Measurements from ENCODE around the gene PTPRM.
"Not testable (repeated sequence)": the region's sequence is repeated elsewhere in the genome, so short reads cannot be mapped to it uniquely, and the experiment has no call there.

PTPRM gene

GRCh38 chr18:8051453-8051852, 484.3 kb downstream of the PTPRM start:
- DNase-seq (ENCODE audit: low read depth, low spot score): no peak
- H3K4me1 ChIP-seq (ENCODE audit: insufficient read depth, insufficient read length): no peaks in the 10 kb centered on the region
- no peak overlapping the region for H3K9ac ChIP-seq (ENCODE audit: insufficient read length, low read depth)
- no peaks in the 10 kb centered on the region for H3K27me3 ChIP-seq (ENCODE audit: insufficient read depth, insufficient read length)
- no peaks in the 10 kb centered on the region for H3K9me3 ChIP-seq (ENCODE audit: insufficient read depth, low read length)
- no peak overlapping the region for H3K4me3 ChIP-seq (ENCODE audit: insufficient read length, low read depth)
- TF ChIP-seq SUZ12 (IDR thresholded peaks at IDR 0.05; ENCODE audit: extremely low read depth, insufficient read depth, insufficient read length) (no peak), ZNF274 (IDR thresholded peaks at IDR 0.05; ENCODE audit: low read depth, low read length) (no peak), YY1 (IDR thresholded peaks at IDR 0.05; ENCODE audit: insufficient read depth, insufficient read length) (no peak)
- no peaks in the 10 kb centered on the region for H3K36me3 ChIP-seq (ENCODE audit: insufficient read depth, insufficient read length, low read length)

GRCh38 chr18:8052237-8052701, 485.2 kb downstream of the PTPRM start:
- DNase-seq (ENCODE audit: low read depth, low spot score): no peak
- H3K27me3 ChIP-seq (ENCODE audit: insufficient read depth, insufficient read length): no peaks in the 10 kb centered on the region
- no peak overlapping the region for H3K9ac ChIP-seq (ENCODE audit: insufficient read length, low read depth)
- H3K9me3 ChIP-seq (ENCODE audit: insufficient read depth, low read length): no peaks in the 10 kb centered on the region
- no peaks in the 10 kb centered on the region for H3K36me3 ChIP-seq (ENCODE audit: insufficient read depth, insufficient read length, low read length)
- TF ChIP-seq ZNF274 (IDR thresholded peaks at IDR 0.05; ENCODE audit: low read depth, low read length) (no peak), YY1 (IDR thresholded peaks at IDR 0.05; ENCODE audit: insufficient read depth, insufficient read length) (no peak), SUZ12 (IDR thresholded peaks at IDR 0.05; ENCODE audit: extremely low read depth, insufficient read depth, insufficient read length) (no peak)
- H3K4me1 ChIP-seq (ENCODE audit: insufficient read depth, insufficient read length): no peaks in the 10 kb centered on the region
- H3K4me3 ChIP-seq (ENCODE audit: insufficient read length, low read depth): no peak overlapping the region

GRCh38 chr18:8056723-8057122, 489.6 kb downstream of the PTPRM start:
- Histone ChIP-seq H3K9ac (ENCODE audit: insufficient read length, low read depth) (no peak overlapping the region), H3K9me3 (ENCODE audit: insufficient read depth, low read length) (no peaks in the 10 kb centered on the region), H3K4me1 (ENCODE audit: insufficient read depth, insufficient read length) (no peaks in the 10 kb centered on the region), H3K4me3 (ENCODE audit: insufficient read length, low read depth) (no peak overlapping the region), H3K27me3 (ENCODE audit: insufficient read depth, insufficient read length) (no peaks in the 10 kb centered on the region), H3K36me3 (ENCODE audit: insufficient read depth, insufficient read length, low read length) (no peaks in the 10 kb centered on the region)
- DNase-seq (ENCODE audit: low read depth, low spot score): no peak
- TF ChIP-seq SUZ12 (IDR thresholded peaks at IDR 0.05; ENCODE audit: extremely low read depth, insufficient read depth, insufficient read length) (no peak), ZNF274 (IDR thresholded peaks at IDR 0.05; ENCODE audit: low read depth, low read length) (no peak), YY1 (IDR thresholded peaks at IDR 0.05; ENCODE audit: insufficient read depth, insufficient read length) (no peak)

- H3K4me1 ChIP-seq (ENCODE audit: insufficient read depth, insufficient read length); H3K27me3 ChIP-seq (ENCODE audit: insufficient read depth, insufficient read length); H3K36me3 ChIP-seq (ENCODE audit: insufficient read depth, insufficient read length, low read length); H3K9me3 ChIP-seq (ENCODE audit: insufficient read depth, low read length); H3K9ac ChIP-seq (ENCODE audit: insufficient read length, low read depth); DNase-seq (ENCODE audit: low read depth, low spot score): not testable (repeated sequence)
- peak overlapping the region; percentile 28 for H3K4me3 ChIP-seq (ENCODE audit: insufficient read length, low read depth)
These were observed 496.0 kb downstream of the PTPRM start for GRCh38 chr18:8063152-8063551.

GRCh38 chr18:8063733-8064132, 496.6 kb downstream of the PTPRM start:
- Histone ChIP-seq H3K4me1 (ENCODE audit: insufficient read depth, insufficient read length) (no peaks in the 10 kb centered on the region), H3K27me3 (ENCODE audit: insufficient read depth, insufficient read length) (no peaks in the 10 kb centered on the region), H3K9ac (ENCODE audit: insufficient read length, low read depth) (no peak overlapping the region), H3K9me3 (ENCODE audit: insufficient read depth, low read length) (no peaks in the 10 kb centered on the region), H3K36me3 (ENCODE audit: insufficient read depth, insufficient read length, low read length) (no peaks in the 10 kb centered on the region), H3K4me3 (ENCODE audit: insufficient read length, low read depth) (no peak overlapping the region)
- no peak for DNase-seq (ENCODE audit: low read depth, low spot score)
- TF ChIP-seq YY1 (IDR thresholded peaks at IDR 0.05; ENCODE audit: insufficient read depth, insufficient read length): no peak
- TF ChIP-seq SUZ12 (IDR thresholded peaks at IDR 0.05; ENCODE audit: extremely low read depth, insufficient read depth, insufficient read length): no peak
- TF ChIP-seq ZNF274 (IDR thresholded peaks at IDR 0.05; ENCODE audit: low read depth, low read length): no peak

- no peaks in the 10 kb centered on the region for H3K27me3 ChIP-seq (ENCODE audit: insufficient read depth, insufficient read length)
- TF ChIP-seq SUZ12 (IDR thresholded peaks at IDR 0.05; ENCODE audit: extremely low read depth, insufficient read depth, insufficient read length) (no peak), YY1 (IDR thresholded peaks at IDR 0.05; ENCODE audit: insufficient read depth, insufficient read length) (no peak), ZNF274 (IDR thresholded peaks at IDR 0.05; ENCODE audit: low read depth, low read length) (no peak)
- H3K4me3 ChIP-seq (ENCODE audit: insufficient read length, low read depth): no peak overlapping the region
These were observed 498.2 kb downstream of the PTPRM start for GRCh38 chr18:8065284-8065683.

GRCh38 chr18:8065773-8066172, 498.7 kb downstream of the PTPRM start:
- Histone ChIP-seq H3K36me3 (ENCODE audit: insufficient read depth, insufficient read length, low read length) (peaks cover 4% of the 10 kb centered on the region), H3K4me1 (ENCODE audit: insufficient read depth, insufficient read length) (no peaks in the 10 kb centered on the region), H3K4me3 (ENCODE audit: insufficient read length, low read depth) (no peak overlapping the region), H3K9ac (ENCODE audit: insufficient read length, low read depth) (no peak overlapping the region), H3K27me3 (ENCODE audit: insufficient read depth, insufficient read length) (no peaks in the 10 kb centered on the region), H3K9me3 (ENCODE audit: insufficient read depth, low read length) (no peaks in the 10 kb centered on the region)
- TF ChIP-seq ZNF274 (IDR thresholded peaks at IDR 0.05; ENCODE audit: low read depth, low read length): no peak
- TF ChIP-seq YY1 (IDR thresholded peaks at IDR 0.05; ENCODE audit: insufficient read depth, insufficient read length): no peak
- no peak for TF ChIP-seq SUZ12 (IDR thresholded peaks at IDR 0.05; ENCODE audit: extremely low read depth, insufficient read depth, insufficient read length)
- DNase-seq (ENCODE audit: low read depth, low spot score): no peak

More at GRCh38 chr18:8065284-8065683, 498.2 kb downstream of the PTPRM start:
- peaks cover 4% of the 10 kb centered on the region for H3K36me3 ChIP-seq (ENCODE audit: insufficient read depth, insufficient read length, low read length)
- no peaks in the 10 kb centered on the region for H3K4me1 ChIP-seq (ENCODE audit: insufficient read depth, insufficient read length)
- DNase-seq (ENCODE audit: low read depth, low spot score): no peak
- H3K9me3 ChIP-seq (ENCODE audit: insufficient read depth, low read length): no peaks in the 10 kb centered on the region
- no peak overlapping the region for H3K9ac ChIP-seq (ENCODE audit: insufficient read length, low read depth)

- Histone ChIP-seq H3K4me3 (ENCODE audit: insufficient read length, low read depth) (no peak overlapping the region), H3K9me3 (ENCODE audit: insufficient read depth, low read length) (no peaks in the 10 kb centered on the region), H3K27me3 (ENCODE audit: insufficient read depth, insufficient read length) (no peaks in the 10 kb centered on the region), H3K4me1 (ENCODE audit: insufficient read depth, insufficient read length) (no peaks in the 10 kb centered on the region), H3K36me3 (ENCODE audit: insufficient read depth, insufficient read length, low read length) (peaks cover 4% of the 10 kb centered on the region), H3K9ac (ENCODE audit: insufficient read length, low read depth) (no peak overlapping the region)
- no peak for DNase-seq (ENCODE audit: low read depth, low spot score)
- TF ChIP-seq ZNF274 (IDR thresholded peaks at IDR 0.05; ENCODE audit: low read depth, low read length): no peak
- no peak for TF ChIP-seq SUZ12 (IDR thresholded peaks at IDR 0.05; ENCODE audit: extremely low read depth, insufficient read depth, insufficient read length)
- TF ChIP-seq YY1 (IDR thresholded peaks at IDR 0.05; ENCODE audit: insufficient read depth, insufficient read length): no peak
These were observed 502.6 kb downstream of the PTPRM start for GRCh38 chr18:8069708-8070107.
